Caco-2 (cell line): Measurements from ENCODE around the gene WFIKKN1. TPM values are rescaled to one million over a fixed set of nuclear protein-coding genes. Genes with fewer than 3 reads are reported as not detected.

Experiments used
- BruUV-seq: library from RNA; stranded (reverse); fragments of 400-500 nt; replicated peaks from 2 replicates; lab custom pipeline; 2021; lab: Mats Ljungman, UMichigan
- CTCF ChIA-PET: fragments of 300-600 bp; sonication (Branson Sonifier 250); formaldehyde crosslinking; loops from one replicate; lab custom pipeline; 2022; ENCODE audit warnings: antibody characterized with exemption; lab: Charles Lee
- POLR2A ChIA-PET: fragments of 300-600 bp; sonication (Branson Sonifier 250); formaldehyde crosslinking; loops from one replicate; lab custom pipeline; 2022; ENCODE audit warnings: antibody characterized with exemption; lab: Charles Lee
- DNase-seq, 2 experiments: peaks; one replicate each; pipeline versions ENCODE4 v3.0.0 to v3.0.0-alpha.2; 2020 to 2022
- H3K27me3 ChIP-seq: replicated peaks from 2 replicates; pipeline ENCODE4 v1.6.0; 2011; ENCODE audit warnings: low read length; ENCODE audit not compliant: control insufficient read depth, insufficient read depth
- H3K36me3 ChIP-seq: 2 replicates; pipeline ENCODE4 v1.5.1; 2011; ENCODE audit warnings: low read length; ENCODE audit not compliant: control insufficient read depth, insufficient read depth
- H3K4me1 ChIP-seq: fragments of 250-450 bp; sonication (Bioruptor Pico); 2 replicates; pipeline ENCODE4 v1.5.1; 2020; ENCODE audit warnings: mild to moderate bottlenecking
- H3K4me3 ChIP-seq: 2 replicates; pipeline ENCODE4 v1.5.1; 2011; ENCODE audit warnings: low read depth, mild to moderate bottlenecking, control low read depth, low read length
- H3K9me3 ChIP-seq: fragments of 250-450 bp; sonication (Bioruptor Pico); 2 replicates; pipeline ENCODE4 v1.5.1; 2020; ENCODE audit warnings: mild to moderate bottlenecking, moderate library complexity
- H3K27ac Mint-ChIP-seq: one replicate; pipeline ENCODE4 v1.8.0; 2022; ENCODE audit warnings: mixed read lengths; ENCODE audit not compliant: unreplicated experiment
- H3K27me3 Mint-ChIP-seq: one replicate; pipeline ENCODE4 v1.8.0; 2022; ENCODE audit warnings: mixed read lengths; ENCODE audit not compliant: insufficient read depth, unreplicated experiment
- H3K36me3 Mint-ChIP-seq: one replicate; pipeline ENCODE4 v1.8.0; 2022; ENCODE audit warnings: mild to moderate bottlenecking, mixed read lengths; ENCODE audit not compliant: insufficient read depth, unreplicated experiment
- H3K4me1 Mint-ChIP-seq: one replicate; pipeline ENCODE4 v1.8.0; 2022; ENCODE audit warnings: low read depth, mixed read lengths; ENCODE audit not compliant: unreplicated experiment
- H3K4me3 Mint-ChIP-seq: one replicate; pipeline ENCODE4 v1.8.0; 2022; ENCODE audit warnings: mild to moderate bottlenecking, moderate library complexity, mixed read lengths; ENCODE audit not compliant: unreplicated experiment
- H3K9me3 Mint-ChIP-seq: one replicate; pipeline ENCODE4 v1.8.0; 2022; ENCODE audit warnings: mixed read lengths; ENCODE audit not compliant: unreplicated experiment
- intact Hi-C: fragments of 100-400 bp; cut with micrococcal nuclease; formaldehyde crosslinking; loops from one replicate; pipeline ENCODE4 v1.10.0; 2022; ENCODE audit not compliant: unreplicated experiment
- total RNA-seq: library from RNA; stranded (reverse); gene quantifications from 2 replicates; pipeline ENCODE4 v1.2.3, GENCODE V29; 2022
- TF ChIP-seq, protein P1 (sequence below), 2 experiments: fragments of 200-600 bp in 1 of 2; IDR thresholded peaks; 1 replicate in 1 of 2; 2 replicates in 1 of 2; pipeline versions ENCODE4 v1.5.1 to v1.8.0; 2011 to 2022; ENCODE audit warnings: antibody characterized with exemption in 1 of 2, control low read depth in 1 of 2, inconsistent platforms in 1 of 2, low read depth in 1 of 2, low read length in 1 of 2, mild to moderate bottlenecking in 1 of 2, moderate library complexity in 1 of 2; ENCODE audit not compliant: insufficient read depth in 1 of 2, severe bottlenecking in 1 of 2, unreplicated experiment in 1 of 2

The WFIKKN1 gene
- total RNA-seq, 1 experiment from 2014 or later: 0.54 TPM

DNA sequence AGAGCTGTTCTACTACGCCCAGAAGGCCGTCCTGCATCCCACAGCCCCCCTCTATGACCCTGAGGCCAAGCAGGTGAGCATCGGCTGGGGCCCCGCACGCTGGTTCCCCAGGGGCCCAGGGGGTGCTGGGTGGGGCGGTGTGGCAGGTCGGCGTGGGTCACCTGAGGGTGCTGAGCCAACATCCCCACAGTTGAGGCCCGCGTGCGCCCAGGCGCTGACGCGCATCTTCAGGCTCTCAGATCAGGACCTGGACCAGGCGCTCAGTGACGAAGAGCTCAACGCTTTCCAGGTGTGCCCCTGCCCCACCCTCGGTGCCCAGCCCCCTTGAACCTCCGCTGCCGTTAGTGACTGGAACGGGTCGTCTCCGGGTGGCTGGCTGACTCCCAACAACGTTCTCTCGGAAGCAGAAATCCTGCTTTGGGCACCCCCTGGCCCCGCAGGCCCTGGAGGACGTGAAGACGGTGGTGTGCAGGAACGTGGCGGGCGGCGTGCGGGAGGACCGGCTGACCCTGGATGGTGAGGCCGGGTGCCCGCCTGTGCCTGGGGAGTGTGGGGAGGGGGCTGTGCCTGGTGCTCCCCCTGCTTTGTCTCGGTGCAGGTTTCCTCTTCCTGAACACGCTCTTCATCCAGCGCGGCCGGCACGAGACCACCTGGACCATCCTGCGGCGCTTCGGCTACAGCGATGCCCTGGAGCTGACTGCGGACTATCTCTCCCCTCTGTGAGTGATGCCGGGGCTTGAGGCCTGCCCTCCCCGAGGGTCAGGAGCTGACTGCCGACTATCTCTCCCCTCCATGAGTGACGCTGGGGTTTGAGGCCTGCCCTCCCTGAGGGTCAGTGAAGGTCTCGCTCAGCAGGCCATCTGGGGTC is 39.9 kb downstream of the WFIKKN1 start:
- Histone ChIP-seq H3K9me3 (no peaks in the 10 kb centered on the region), H3K27me3 (no peaks in the 10 kb centered on the region), H3K36me3 (peaks cover 5% of the 10 kb centered on the region), H3K4me3 (no peak overlapping the region), H3K4me1 (no peaks in the 10 kb centered on the region; the same call in 1 of the 2 replicates)
- ChIA-PET CTCF (interaction anchor here (0.6 kb wide), 1 partner anchor 10 kb away, joined by 5 read pairs; the partner anchor contains the start of gene STUB1), POLR2A (no interaction called here)
- Mint-ChIP-seq H3K36me3 (peaks cover 17% of the 10 kb centered on the region), H3K4me1 (no peaks in the 10 kb centered on the region), H3K27ac (no peak overlapping the region), H3K27me3 (no peaks in the 10 kb centered on the region), H3K9me3 (no peaks in the 10 kb centered on the region), H3K4me3 (peak overlapping the region; percentile 40)
- intact Hi-C loops: no loop called here
- BruUV-seq: TSS peak; percentile 4
- DNase-seq: no peak
- TF ChIP-seq, protein P1, sequence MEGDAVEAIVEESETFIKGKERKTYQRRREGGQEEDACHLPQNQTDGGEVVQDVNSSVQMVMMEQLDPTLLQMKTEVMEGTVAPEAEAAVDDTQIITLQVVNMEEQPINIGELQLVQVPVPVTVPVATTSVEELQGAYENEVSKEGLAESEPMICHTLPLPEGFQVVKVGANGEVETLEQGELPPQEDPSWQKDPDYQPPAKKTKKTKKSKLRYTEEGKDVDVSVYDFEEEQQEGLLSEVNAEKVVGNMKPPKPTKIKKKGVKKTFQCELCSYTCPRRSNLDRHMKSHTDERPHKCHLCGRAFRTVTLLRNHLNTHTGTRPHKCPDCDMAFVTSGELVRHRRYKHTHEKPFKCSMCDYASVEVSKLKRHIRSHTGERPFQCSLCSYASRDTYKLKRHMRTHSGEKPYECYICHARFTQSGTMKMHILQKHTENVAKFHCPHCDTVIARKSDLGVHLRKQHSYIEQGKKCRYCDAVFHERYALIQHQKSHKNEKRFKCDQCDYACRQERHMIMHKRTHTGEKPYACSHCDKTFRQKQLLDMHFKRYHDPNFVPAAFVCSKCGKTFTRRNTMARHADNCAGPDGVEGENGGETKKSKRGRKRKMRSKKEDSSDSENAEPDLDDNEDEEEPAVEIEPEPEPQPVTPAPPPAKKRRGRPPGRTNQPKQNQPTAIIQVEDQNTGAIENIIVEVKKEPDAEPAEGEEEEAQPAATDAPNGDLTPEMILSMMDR (IDR thresholded peaks at IDR 0.05; ENCODE audit: insufficient read depth in 1 of 2, low read depth in 1 of 2, low read length in 1 of 2, severe bottlenecking in 1 of 2, unreplicated experiment in 1 of 2): no peak

DNA sequence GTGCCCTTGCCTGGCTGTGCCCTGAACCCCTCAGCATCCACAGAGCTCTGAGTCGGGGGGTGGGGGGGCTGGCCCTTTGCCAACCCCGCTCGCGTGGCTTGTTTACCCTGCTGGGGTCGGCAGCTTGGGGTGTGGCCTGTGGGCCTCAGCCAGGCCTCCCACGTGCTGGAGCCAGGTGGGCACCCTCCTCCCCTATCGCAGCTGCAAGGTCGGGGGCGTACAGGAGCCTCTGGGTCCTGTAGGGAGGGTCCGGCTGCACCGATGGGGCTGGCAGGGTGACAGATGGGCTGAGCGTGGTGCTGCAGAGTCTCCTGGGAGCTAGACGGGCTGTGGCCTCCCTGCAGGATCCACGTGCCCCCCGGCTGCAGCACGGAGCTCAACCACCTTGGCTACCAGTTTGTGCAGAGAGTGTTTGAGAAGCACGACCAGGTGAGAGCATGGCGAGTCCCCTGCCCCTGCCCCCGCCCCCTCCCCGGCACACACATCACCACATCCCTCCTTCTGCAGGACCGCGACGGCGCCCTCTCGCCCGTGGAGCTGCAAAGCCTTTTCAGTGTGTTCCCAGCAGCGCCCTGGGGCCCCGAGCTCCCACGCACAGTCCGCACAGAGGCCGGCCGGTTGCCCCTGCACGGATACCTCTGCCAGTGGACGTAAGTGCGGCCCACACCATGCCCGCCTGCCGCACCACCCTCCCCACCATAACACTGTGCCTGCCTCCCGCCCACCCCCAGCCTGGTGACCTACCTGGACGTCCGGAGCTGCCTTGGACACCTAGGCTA is 40.8 kb downstream of the WFIKKN1 start:
- peaks cover 17% of the 10 kb centered on the region for H3K36me3 Mint-ChIP-seq
- no peak overlapping the region for H3K4me3 ChIP-seq
- intact Hi-C loops: no loop called here
- H3K9me3 ChIP-seq: no peaks in the 10 kb centered on the region
- no peaks in the 10 kb centered on the region for H3K4me1 Mint-ChIP-seq
- no peaks in the 10 kb centered on the region; the same call in 1 of the 2 replicates for H3K4me1 ChIP-seq
- peaks cover 5% of the 10 kb centered on the region for H3K36me3 ChIP-seq
- no peaks in the 10 kb centered on the region for H3K27me3 ChIP-seq
- TF ChIP-seq, protein P1 (IDR thresholded peaks at IDR 0.05; ENCODE audit: insufficient read depth in 1 of 2, low read depth in 1 of 2, low read length in 1 of 2, severe bottlenecking in 1 of 2, unreplicated experiment in 1 of 2): no peak
- CTCF ChIA-PET: interaction anchor here (0.6 kb wide), 1 partner anchor 9 kb away, joined by 5 read pairs; the partner anchor contains the start of gene STUB1
- no peaks in the 10 kb centered on the region for H3K9me3 Mint-ChIP-seq
- no peak for DNase-seq
- POLR2A ChIA-PET: no interaction called here
- no peak overlapping the region for H3K27ac Mint-ChIP-seq
- H3K27me3 Mint-ChIP-seq: no peaks in the 10 kb centered on the region
- H3K4me3 Mint-ChIP-seq: peak overlapping the region; percentile 40
- no TSS peak for BruUV-seq

DNA sequence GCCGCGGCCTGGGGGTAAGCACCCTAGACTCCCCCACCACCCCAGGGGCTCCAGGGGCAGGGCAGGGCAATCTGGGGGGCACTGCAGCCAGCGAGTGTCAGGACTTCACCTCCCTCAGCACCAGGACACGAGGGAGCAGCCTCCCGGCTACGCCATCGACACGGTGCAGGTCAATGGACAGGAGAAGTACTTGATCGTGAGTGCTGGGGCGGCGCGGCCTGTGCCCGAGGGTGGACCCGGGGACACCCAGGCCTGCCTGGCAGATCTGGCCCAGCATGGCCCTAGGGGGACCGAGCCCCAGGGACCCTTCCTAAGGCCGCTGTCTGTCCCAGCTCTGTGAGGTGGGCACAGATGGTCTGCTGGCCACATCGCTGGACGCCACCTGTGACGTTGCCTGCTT is 41.6 kb downstream of the WFIKKN1 start:
- Mint-ChIP-seq H3K9me3 (no peaks in the 10 kb centered on the region), H3K27ac (no peak overlapping the region), H3K4me1 (no peaks in the 10 kb centered on the region), H3K27me3 (no peaks in the 10 kb centered on the region), H3K36me3 (peaks cover 17% of the 10 kb centered on the region), H3K4me3 (no peak overlapping the region)
- no peak overlapping the region for H3K4me3 ChIP-seq
- H3K36me3 ChIP-seq: peaks cover 5% of the 10 kb centered on the region
- POLR2A ChIA-PET: no interaction called here
- H3K4me1 ChIP-seq: no peaks in the 10 kb centered on the region; the same call in 1 of the 2 replicates
- no peak for DNase-seq
- intact Hi-C loops: no loop called here
- H3K27me3 ChIP-seq: no peaks in the 10 kb centered on the region
- TF ChIP-seq, protein P1 (IDR thresholded peaks at IDR 0.05; ENCODE audit: insufficient read depth in 1 of 2, low read depth in 1 of 2, low read length in 1 of 2, severe bottlenecking in 1 of 2, unreplicated experiment in 1 of 2): no peak
- CTCF ChIA-PET: no interaction called here
- H3K9me3 ChIP-seq: no peaks in the 10 kb centered on the region
- BruUV-seq: TSS peak; percentile 3
